Tibial artery (tissue), 4 donors: ENCODE measurements around the gene CCZ1B.
"Not testable (repeated sequence)": the region's sequence is repeated elsewhere in the genome, so short reads cannot be mapped to it uniquely, and the experiment has no call there.

Experiments
- DNase-seq, 2 donors: peaks; one replicate each; pipeline ENCODE4 v3.0.0-alpha.2; 2019
- H3K27ac ChIP-seq, 2 donors: fragments of 200-600 bp; sonication (generic) in 1 of 2; 1 replicate in 1 of 2; 2 replicates in 1 of 2; pipeline ENCODE4 v1.5.1; 2018 to 2019; ENCODE audit warnings: mild to moderate bottlenecking in 1 of 2
- H3K27me3 ChIP-seq, 2 donors: fragments of 200-600 bp; sonication (generic) in 1 of 2; one replicate each; pipeline versions ENCODE4 v1.5.1 to v1.6.0; 2016 to 2019
- H3K36me3 ChIP-seq, 3 donors: fragments of 200-600 bp; sonication (generic) in 2 of 3; one replicate each; pipeline ENCODE4 v1.5.1; 2016 to 2019; ENCODE audit warnings: mild to moderate bottlenecking in 2 of 3
- H3K4me1 ChIP-seq, 4 donors: fragments of 200-600 bp; sonication (generic) in 2 of 4; 1 replicate in 3 of 4; 2 replicates in 1 of 4; pipeline ENCODE4 v1.5.1; 2016 to 2019
- H3K4me3 ChIP-seq, 2 donors: fragments of 200-600 bp; sonication (generic) in 1 of 2; 1 replicate in 1 of 2; 2 replicates in 1 of 2; pipeline ENCODE4 v1.5.1; 2018 to 2019; ENCODE audit warnings: mild to moderate bottlenecking in 2 of 2
- H3K9me3 ChIP-seq, 3 donors: fragments of 200-600 bp; sonication (generic) in 1 of 3; one replicate each; pipeline ENCODE4 v1.5.1; 2016 to 2019
- intact Hi-C: fragments of 100-400 bp; cut with DNase I; formaldehyde crosslinking; loops from one replicate; pipeline ENCODE4 v1.15.0; 2023; ENCODE audit warnings: low total_unique reads

Gene CCZ1B

GRCh38 chr7:6761186-6761585, 64.9 kb downstream of the CCZ1B start:
- DNase-seq = not testable (repeated sequence)

DNA sequence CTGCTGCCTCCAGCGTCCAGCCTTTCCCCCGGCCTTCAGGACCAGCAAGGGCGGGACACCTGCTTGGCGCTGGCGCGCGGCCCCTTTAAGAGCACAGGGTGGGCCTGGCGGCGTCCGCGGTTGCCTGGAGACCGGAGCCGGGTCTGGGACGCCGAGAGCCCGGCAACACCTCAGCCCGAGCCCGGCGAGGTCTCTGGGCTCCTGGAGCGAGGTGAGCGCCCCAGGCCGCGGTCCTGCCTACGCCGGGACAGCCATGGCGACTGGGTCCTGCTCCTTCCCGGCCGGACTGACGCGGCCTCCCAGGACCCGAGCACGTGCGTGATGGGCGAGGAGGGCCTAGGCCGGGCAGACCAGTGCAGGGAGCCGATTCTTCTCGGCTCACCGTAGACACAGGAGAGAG, 72.1 kb downstream of the CCZ1B start, which contains the start of gene RSPH10B2:
RSPH10B2 (plus strand) TSS at position 140 of the 400 bp plus-strand sequence. CDS start 3,575 bp downstream, outside the sequence.
- H3K27ac ChIP-seq, DNase-seq, H3K27me3 ChIP-seq, H3K4me1 ChIP-seq, intact Hi-C loops, H3K4me3 ChIP-seq, H3K9me3 ChIP-seq, H3K36me3 ChIP-seq: not testable (repeated sequence)

More at GRCh38 chr7:6761186-6761585, 64.9 kb downstream of the CCZ1B start:
- H3K4me1 ChIP-seq, H3K27ac ChIP-seq, intact Hi-C loops, H3K9me3 ChIP-seq, H3K27me3 ChIP-seq, H3K4me3 ChIP-seq, H3K36me3 ChIP-seq: not testable (repeated sequence)

DNA sequence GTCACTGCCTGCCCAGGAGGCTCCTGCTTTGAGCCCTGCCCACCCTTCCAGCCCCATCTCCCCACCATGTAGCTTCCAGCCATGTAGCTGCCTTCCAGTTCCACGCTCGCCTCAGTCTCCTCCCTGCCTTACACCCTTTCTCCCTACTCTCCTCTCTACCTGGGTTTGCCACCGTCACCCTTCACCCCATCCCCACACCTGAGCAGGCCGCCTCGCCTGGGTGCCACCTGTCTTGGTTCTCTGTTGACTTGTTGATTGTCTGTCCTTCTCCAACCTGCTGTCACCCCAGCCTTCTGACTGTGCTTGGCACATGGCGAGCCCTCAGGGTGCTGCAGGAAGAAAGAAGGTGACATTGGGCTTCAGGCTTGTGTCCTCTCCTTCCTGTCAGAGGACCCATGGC, 75.9 kb downstream of the CCZ1B start:
- H3K9me3 ChIP-seq, H3K27me3 ChIP-seq, H3K4me3 ChIP-seq, H3K4me1 ChIP-seq, intact Hi-C loops, DNase-seq, H3K27ac ChIP-seq: not testable (repeated sequence)
- H3K36me3 ChIP-seq = peaks cover 3 to 29% (median 26%) of the 10 kb centered on the region in 3 donors

- H3K27ac ChIP-seq, H3K27me3 ChIP-seq, H3K4me1 ChIP-seq, H3K9me3 ChIP-seq, intact Hi-C loops, DNase-seq, H3K4me3 ChIP-seq: not testable (repeated sequence)
- H3K36me3 ChIP-seq = peaks cover 3 to 32% (median 26%) of the 10 kb centered on the region in 3 donors
These were observed 76.7 kb downstream of the CCZ1B start for GRCh38 chr7:6749335-6749734.
